HCT116 (cell line): Measurements from ENCODE around the gene MYEOV. TPM values are rescaled to one million over a fixed set of nuclear protein-coding genes. Genes with fewer than 3 reads are reported as not detected.

Experiments
- ATAC-seq: fragments of 200-7000 bp; cut with Tn5 transposase; 2 replicates; pipeline ENCODE4 v1.9.1; 2020; ENCODE audit warnings: mild to moderate bottlenecking, moderate library complexity
- BruUV-seq: library from RNA; stranded (reverse); fragments of 400-500 nt; replicated peaks from 2 replicates; lab custom pipeline; 2021; lab: Mats Ljungman, UMichigan
- CTCF ChIA-PET: fragments of 300-600 bp; sonication (Branson Sonifier 250); formaldehyde crosslinking; loops from one replicate; lab custom pipeline; 2021; ENCODE audit warnings: antibody characterized with exemption; lab: Charles Lee
- POLR2A ChIA-PET: fragments of 300-600, 350-600 bp; sonication (Branson Sonifier 250); formaldehyde crosslinking; loops from one replicate; lab custom pipeline; 2021; ENCODE audit warnings: antibody characterized with exemption; lab: Charles Lee
- RAD21 ChIA-PET, 2 experiments: fragments of 300-600 bp; sonication (Branson Sonifier 250); formaldehyde crosslinking; loops; one replicate each; lab custom pipeline; 2023; ENCODE audit warnings: low total read pairs in 2 of 2; ENCODE audit not compliant: uncharacterized antibody in 2 of 2, unreplicated experiment in 2 of 2, low non-redundant PET in 1 of 2; lab: Charles Lee
- DNase-seq: peaks from one replicate; pipeline ENCODE4 v3.0.0-alpha.2; 2010; ENCODE audit warnings: low read depth, low spot score
- H2AFZ ChIP-seq: fragments of 200-600 bp; shearing (Covaris generic), sonication (generic); 2 replicates; pipeline ENCODE4 v1.6.1; 2017; ENCODE audit warnings: low read depth, mixed run types, mixed read lengths, antibody characterized with exemption, low read length; ENCODE audit not compliant: poor library complexity, severe bottlenecking
- H3K27ac ChIP-seq: 2 replicates; pipeline ENCODE4 v1.5.1; 2012; ENCODE audit warnings: low read depth, low read length
- H3K27me3 ChIP-seq: fragments of 200-600 bp; sonication (generic); 2 replicates; pipeline ENCODE4 v1.6.1; 2016; ENCODE audit warnings: mixed run types, low read length, mixed read lengths; ENCODE audit not compliant: insufficient read depth
- H3K36me3 ChIP-seq, 2 experiments: fragments of 200-500 bp in 1 of 2; fragments of 200-600 bp in 1 of 2; sonication (Bioruptor generic) in 1 of 2; sonication (generic) in 1 of 2; 2 replicates each; pipeline versions ENCODE4 v1.5.1 to v1.6.1; 2014 to 2016; ENCODE audit warnings: low read length in 2 of 2, inconsistent platforms in 1 of 2, mixed read lengths in 1 of 2, mixed run types in 1 of 2; ENCODE audit not compliant: insufficient read depth in 2 of 2, control insufficient read depth in 1 of 2
- H3K4me1 ChIP-seq, 2 experiments: fragments of 200-600 bp in 1 of 2; sonication (generic) in 1 of 2; 2 replicates each; pipeline versions ENCODE4 v1.5.1 to v1.6.1; 2012 to 2017; ENCODE audit warnings: low read length in 2 of 2, inconsistent platforms in 1 of 2, mild to moderate bottlenecking in 1 of 2, mixed read lengths in 1 of 2, mixed run types in 1 of 2, moderate library complexity in 1 of 2; ENCODE audit not compliant: insufficient read depth in 2 of 2, control insufficient read depth in 1 of 2
- H3K4me2 ChIP-seq: fragments of 200-600 bp; sonication (generic); 2 replicates; pipeline ENCODE4 v1.6.1; 2017; ENCODE audit warnings: mixed run types, low read length, mixed read lengths
- H3K4me3 ChIP-seq, 2 experiments: fragments of 200-600 bp in 1 of 2; sonication (generic) in 1 of 2; replicated peaks in 1 of 2; 2 replicates each; pipeline ENCODE4 v1.5.1; 2011 to 2016; ENCODE audit warnings: low read length in 2 of 2, control low read depth in 1 of 2, low read depth in 1 of 2, mild to moderate bottlenecking in 1 of 2, mixed read lengths in 1 of 2, mixed run types in 1 of 2
- H3K79me2 ChIP-seq: fragments of 200-600 bp; sonication (generic); 2 replicates; pipeline ENCODE4 v1.6.1; 2017; ENCODE audit warnings: mild to moderate bottlenecking, mixed run types, low read length, moderate library complexity, mixed read lengths; ENCODE audit not compliant: insufficient read depth
- H3K9ac ChIP-seq: fragments of 200-600 bp; sonication (generic); 2 replicates; pipeline ENCODE4 v1.6.1; 2016; ENCODE audit warnings: low read length, mixed read lengths
- H3K9me2 ChIP-seq: fragments of 200-600 bp; sonication (generic), shearing (Covaris generic); 2 replicates; pipeline ENCODE4 v1.6.1; 2017; ENCODE audit warnings: mixed run types, mild to moderate bottlenecking, moderate library complexity; ENCODE audit not compliant: insufficient read depth
- H3K9me3 ChIP-seq, 2 experiments: fragments of 200-500 bp in 1 of 2; fragments of 200-600 bp in 1 of 2; sonication (Bioruptor generic) in 1 of 2; sonication (generic) in 1 of 2; 2 replicates each; pipeline ENCODE4 v1.6.1; 2014 to 2017; ENCODE audit warnings: low read length in 2 of 2, mixed read lengths in 2 of 2, inconsistent platforms in 1 of 2, low read depth in 1 of 2, mild to moderate bottlenecking in 1 of 2, mixed run types in 1 of 2, moderate library complexity in 1 of 2; ENCODE audit not compliant: control insufficient read depth in 1 of 2, insufficient read depth in 1 of 2
- H4K20me1 ChIP-seq: fragments of 200-600 bp; sonication (generic), shearing (Covaris generic); 2 replicates; pipeline ENCODE4 v1.6.1; 2017; ENCODE audit warnings: mixed run types, mild to moderate bottlenecking, moderate library complexity; ENCODE audit not compliant: insufficient read depth
- CBX3 ChIP-seq: IDR thresholded peaks from 2 replicates; pipeline ENCODE4 v1.6.1; 2012; ENCODE audit warnings: low read depth
- EGR1 ChIP-seq: IDR thresholded peaks from 2 replicates; pipeline ENCODE4 v1.6.1; 2012; ENCODE audit warnings: low read depth
- EZH2 ChIP-seq: fragments of 200-600 bp; sonication (generic); IDR thresholded peaks from 2 replicates; pipeline ENCODE4 v1.6.1; 2017; ENCODE audit warnings: antibody characterized with exemption, mixed run types
- EZH2phosphoT487 ChIP-seq: fragments of 200-600 bp; IDR thresholded peaks from 2 replicates; pipeline ENCODE4 v1.6.1; 2018; ENCODE audit warnings: antibody characterized with exemption, borderline replicate concordance
- FOSL1 ChIP-seq: IDR thresholded peaks from 2 replicates; pipeline ENCODE4 v1.6.1; 2012; ENCODE audit warnings: low read depth
- POLR2A ChIP-seq: IDR thresholded peaks from 2 replicates; pipeline ENCODE4 v1.7.0; 2011; ENCODE audit warnings: borderline replicate concordance; ENCODE audit not compliant: insufficient read depth, insufficient read length; ENCODE audit errors: extremely low read depth
- POLR2AphosphoS5 ChIP-seq: IDR thresholded peaks from 2 replicates; pipeline ENCODE4 v1.6.1; 2011; ENCODE audit warnings: mild to moderate bottlenecking, low read depth, low read length, moderate library complexity
- SIN3A ChIP-seq: IDR thresholded peaks from 2 replicates; pipeline ENCODE4 v1.6.1; 2012; ENCODE audit warnings: low read depth
- SP1 ChIP-seq: IDR thresholded peaks from 2 replicates; pipeline ENCODE4 v1.6.1; 2012; ENCODE audit warnings: low read depth
- SRF ChIP-seq: IDR thresholded peaks from 2 replicates; pipeline ENCODE4 v1.6.1; 2012; ENCODE audit warnings: low read depth
- ZFX ChIP-seq: fragments of 450-650 bp; IDR thresholded peaks from 2 replicates; pipeline ENCODE4 v1.6.1; 2017
- intact Hi-C: fragments of 100-400 bp; cut with micrococcal nuclease; formaldehyde crosslinking; loops from 2 replicates; pipeline ENCODE4 v1.10.0; 2022
- total RNA-seq: library from RNA; stranded (reverse); gene quantifications from one replicate; pipeline ENCODE4 v1.2.1, GENCODE V29; 2021; ENCODE audit not compliant: unreplicated experiment
- TF ChIP-seq, protein P1 (sequence below): IDR thresholded peaks from 2 replicates; pipeline ENCODE4 v1.6.1; 2012
- TF ChIP-seq, protein P2 (sequence below), 3 experiments: fragments of 200-600 bp in 1 of 3; sonication (generic) in 1 of 3; IDR thresholded peaks in 2 of 3; conservative IDR thresholded peaks in 1 of 3; 2 replicates each; pipeline ENCODE4 v1.5.1; 2012 to 2017; ENCODE audit warnings: low read depth in 2 of 3, low read length in 2 of 3, antibody characterized with exemption in 1 of 3, borderline replicate concordance in 1 of 3, control low read depth in 1 of 3, mild to moderate bottlenecking in 1 of 3, mixed read lengths in 1 of 3, mixed run types in 1 of 3, moderate library complexity in 1 of 3; ENCODE audit not compliant: insufficient read depth in 1 of 3

Gene MYEOV
- total RNA-seq, 1 experiment from 2014 or later = 135 TPM

DNA sequence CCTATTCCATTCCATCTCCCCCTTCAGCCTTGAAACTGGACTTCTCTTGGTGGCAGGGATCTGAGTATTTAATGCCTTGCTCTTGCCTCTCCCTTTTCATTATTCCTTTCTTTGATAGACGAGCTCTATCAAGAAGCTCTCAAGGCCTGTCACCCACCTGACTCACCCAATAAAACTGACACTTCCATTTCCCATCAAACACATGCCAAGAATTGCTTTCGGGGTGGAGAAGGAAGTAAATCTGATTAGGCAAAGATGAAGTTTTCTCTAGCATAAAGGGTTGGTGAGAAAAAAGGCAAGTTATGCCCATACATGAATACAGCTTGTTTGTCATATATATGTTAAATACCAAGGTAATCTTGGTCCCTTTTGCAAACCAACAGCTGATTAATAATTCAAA, 34.9 kb upstream of the MYEOV start:
- no peaks in the 10 kb centered on the region for H3K79me2 ChIP-seq
- H3K4me2 ChIP-seq = 0 out of 2 replicates have a peak overlapping the region, but pooled peaks have one; percentile 9
- H3K27me3 ChIP-seq = no peaks in the 10 kb centered on the region
- H3K4me3 ChIP-seq = no peak overlapping the region
- BruUV-seq = no TSS peak
- no peak overlapping the region for H3K27ac ChIP-seq
- no peaks in the 10 kb centered on the region for H4K20me1 ChIP-seq
- ChIA-PET CTCF (no interaction called here), POLR2A (no interaction called here), RAD21 (no interaction called here)
- intact Hi-C loops = no loop called here
- peaks cover 0 to 8% of the 10 kb centered on the region in 2 experiments; a peak in 1 of 4 replicates for H3K4me1 ChIP-seq
- DNase-seq (no peak), ATAC-seq (no peak)
- H3K9me3 ChIP-seq = peaks cover 0 to under 1% of the 10 kb centered on the region in 2 experiments; a peak in 1 of 4 replicates
- no peak overlapping the region for H2AFZ ChIP-seq
- no peak overlapping the region for H3K9ac ChIP-seq
- no peaks in the 10 kb centered on the region for H3K36me3 ChIP-seq
- H3K9me2 ChIP-seq = no peaks in the 10 kb centered on the region
- no peak for TF ChIP-seq SRF
- TF ChIP-seq POLR2AphosphoS5 = no peak
- no peak for TF ChIP-seq EGR1
- no peak for TF ChIP-seq POLR2A
- TF ChIP-seq, protein P1, sequence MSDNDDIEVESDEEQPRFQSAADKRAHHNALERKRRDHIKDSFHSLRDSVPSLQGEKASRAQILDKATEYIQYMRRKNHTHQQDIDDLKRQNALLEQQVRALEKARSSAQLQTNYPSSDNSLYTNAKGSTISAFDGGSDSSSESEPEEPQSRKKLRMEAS = no peak
- TF ChIP-seq, protein P2, sequence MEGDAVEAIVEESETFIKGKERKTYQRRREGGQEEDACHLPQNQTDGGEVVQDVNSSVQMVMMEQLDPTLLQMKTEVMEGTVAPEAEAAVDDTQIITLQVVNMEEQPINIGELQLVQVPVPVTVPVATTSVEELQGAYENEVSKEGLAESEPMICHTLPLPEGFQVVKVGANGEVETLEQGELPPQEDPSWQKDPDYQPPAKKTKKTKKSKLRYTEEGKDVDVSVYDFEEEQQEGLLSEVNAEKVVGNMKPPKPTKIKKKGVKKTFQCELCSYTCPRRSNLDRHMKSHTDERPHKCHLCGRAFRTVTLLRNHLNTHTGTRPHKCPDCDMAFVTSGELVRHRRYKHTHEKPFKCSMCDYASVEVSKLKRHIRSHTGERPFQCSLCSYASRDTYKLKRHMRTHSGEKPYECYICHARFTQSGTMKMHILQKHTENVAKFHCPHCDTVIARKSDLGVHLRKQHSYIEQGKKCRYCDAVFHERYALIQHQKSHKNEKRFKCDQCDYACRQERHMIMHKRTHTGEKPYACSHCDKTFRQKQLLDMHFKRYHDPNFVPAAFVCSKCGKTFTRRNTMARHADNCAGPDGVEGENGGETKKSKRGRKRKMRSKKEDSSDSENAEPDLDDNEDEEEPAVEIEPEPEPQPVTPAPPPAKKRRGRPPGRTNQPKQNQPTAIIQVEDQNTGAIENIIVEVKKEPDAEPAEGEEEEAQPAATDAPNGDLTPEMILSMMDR (IDR thresholded peaks at IDR 0.05 in 2 of 3, conservative IDR thresholded peaks at IDR 0.05 in 1 of 3; ENCODE audit: borderline replicate concordance in 1 of 3, insufficient read depth in 1 of 3, low read depth in 2 of 3, low read length in 2 of 3) = no peak
- no peak for TF ChIP-seq SP1
- no peak for TF ChIP-seq ZFX
- no peak for TF ChIP-seq EZH2
- TF ChIP-seq EZH2phosphoT487 = no peak
- no peak for TF ChIP-seq CBX3
- TF ChIP-seq SIN3A = no peak
- TF ChIP-seq FOSL1 = no peak
